DND-41 (cell line): Measurements from ENCODE around the gene CALHM5.

ENCODE experiments used
- EZH2 ChIP-seq: IDR thresholded peaks from 3 replicates; pipeline ENCODE4 v1.6.1; 2012; ENCODE audit warnings: borderline replicate concordance, low read depth, mild to moderate bottlenecking, moderate library complexity, low read length, inconsistent platforms; ENCODE audit not compliant: severe bottlenecking
- TF ChIP-seq, protein P1 (sequence below): IDR thresholded peaks from 2 replicates; pipeline ENCODE4 v1.5.1; 2012; ENCODE audit warnings: borderline replicate concordance, low read length, moderate library complexity, mild to moderate bottlenecking; ENCODE audit not compliant: poor library complexity, severe bottlenecking; ENCODE audit errors: extremely low read depth

DNA sequence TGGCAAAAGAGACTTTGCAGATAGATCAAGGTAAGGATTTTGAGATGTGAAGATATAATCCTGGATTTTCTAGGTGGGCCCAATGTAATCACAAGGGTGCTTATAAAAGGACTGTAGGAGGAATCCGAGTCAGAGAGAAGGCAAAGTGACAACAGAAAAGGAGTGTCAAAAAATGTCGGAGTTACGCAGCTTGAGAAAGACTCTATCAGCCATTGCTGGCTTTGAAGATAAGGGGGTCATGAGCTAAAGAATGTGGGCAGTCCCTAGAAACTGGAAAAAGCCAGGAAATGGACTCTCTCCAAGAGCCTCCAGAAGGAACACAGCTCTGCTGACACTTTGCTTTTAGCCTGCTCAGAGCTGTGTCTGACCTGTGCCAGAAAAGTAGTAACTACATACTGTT is 51.2 kb downstream of the CALHM5 start:
- TF ChIP-seq, protein P1, sequence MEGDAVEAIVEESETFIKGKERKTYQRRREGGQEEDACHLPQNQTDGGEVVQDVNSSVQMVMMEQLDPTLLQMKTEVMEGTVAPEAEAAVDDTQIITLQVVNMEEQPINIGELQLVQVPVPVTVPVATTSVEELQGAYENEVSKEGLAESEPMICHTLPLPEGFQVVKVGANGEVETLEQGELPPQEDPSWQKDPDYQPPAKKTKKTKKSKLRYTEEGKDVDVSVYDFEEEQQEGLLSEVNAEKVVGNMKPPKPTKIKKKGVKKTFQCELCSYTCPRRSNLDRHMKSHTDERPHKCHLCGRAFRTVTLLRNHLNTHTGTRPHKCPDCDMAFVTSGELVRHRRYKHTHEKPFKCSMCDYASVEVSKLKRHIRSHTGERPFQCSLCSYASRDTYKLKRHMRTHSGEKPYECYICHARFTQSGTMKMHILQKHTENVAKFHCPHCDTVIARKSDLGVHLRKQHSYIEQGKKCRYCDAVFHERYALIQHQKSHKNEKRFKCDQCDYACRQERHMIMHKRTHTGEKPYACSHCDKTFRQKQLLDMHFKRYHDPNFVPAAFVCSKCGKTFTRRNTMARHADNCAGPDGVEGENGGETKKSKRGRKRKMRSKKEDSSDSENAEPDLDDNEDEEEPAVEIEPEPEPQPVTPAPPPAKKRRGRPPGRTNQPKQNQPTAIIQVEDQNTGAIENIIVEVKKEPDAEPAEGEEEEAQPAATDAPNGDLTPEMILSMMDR, result no peak
- TF ChIP-seq EZH2, result no peak
